ENCODE data around the gene HSD17B13.
"Not testable (repeated sequence)": the region's sequence is repeated elsewhere in the genome, so short reads cannot be mapped to it uniquely, and the experiment has no call there.

HSD17B13 gene

GRCh38 chr4:87313756-87314155, 8.9 kb downstream of the HSD17B13 start:
- DNase-seq: no peak

GRCh38 chr4:87311684-87312083, 11.0 kb downstream of the HSD17B13 start:
- no peak for DNase-seq

GRCh38 chr4:87310691-87311335, 11.9 kb downstream of the HSD17B13 start:
- DNase-seq: no peak

GRCh38 chr4:87309625-87310024, 13.1 kb downstream of the HSD17B13 start:
- DNase-seq: no peak

GRCh38 chr4:87306056-87306455, 16.6 kb downstream of the HSD17B13 start:
- no peak for DNase-seq

GRCh38 chr4:87305562-87305961, 17.1 kb downstream of the HSD17B13 start:
- no peak for DNase-seq

GRCh38 chr4:87304745-87305432, 17.8 kb downstream of the HSD17B13 start:
- no peak for DNase-seq

- no peak for DNase-seq
These were observed 22.8 kb downstream of the HSD17B13 start for GRCh38 chr4:87299898-87300297.

GRCh38 chr4:87298362-87298761, 24.3 kb downstream of the HSD17B13 start:
- no peak for DNase-seq

GRCh38 chr4:87294911-87295310, 27.8 kb downstream of the HSD17B13 start:
- DNase-seq: not testable (repeated sequence)

GRCh38 chr4:87293889-87294288, 28.8 kb downstream of the HSD17B13 start:
- DNase-seq: not testable (repeated sequence)

GRCh38 chr4:87286970-87287369, 35.7 kb downstream of the HSD17B13 start:
- no peak for DNase-seq

GRCh38 chr4:87284268-87284667, 38.4 kb downstream of the HSD17B13 start:
- DNase-seq: not testable (repeated sequence)

GRCh38 chr4:87283151-87283550, 39.5 kb downstream of the HSD17B13 start:
- no peak for DNase-seq

- DNase-seq: no peak
These were observed 41.1 kb downstream of the HSD17B13 start for GRCh38 chr4:87281603-87282002.

GRCh38 chr4:87278335-87278794, 44.3 kb downstream of the HSD17B13 start:
- no peak for DNase-seq

GRCh38 chr4:87275311-87275710, 47.4 kb downstream of the HSD17B13 start:
- no peak for DNase-seq

- no peak for DNase-seq
These were observed 47.9 kb downstream of the HSD17B13 start for GRCh38 chr4:87274803-87275202.

- DNase-seq: no peak
These were observed 48.4 kb downstream of the HSD17B13 start for GRCh38 chr4:87274327-87274726.

GRCh38 chr4:87270825-87271224, 51.9 kb downstream of the HSD17B13 start:
- DNase-seq: no peak

GRCh38 chr4:87270144-87270543, 52.5 kb downstream of the HSD17B13 start:
- DNase-seq: peak; percentile 27

GRCh38 chr4:87268411-87268810, 54.3 kb downstream of the HSD17B13 start:
- DNase-seq: no peak

GRCh38 chr4:87266986-87267385, 55.7 kb downstream of the HSD17B13 start:
- DNase-seq: no peak

- no peak for DNase-seq
These were observed 59.8 kb downstream of the HSD17B13 start for GRCh38 chr4:87262886-87263285.

GRCh38 chr4:87260477-87260876, 62.2 kb downstream of the HSD17B13 start:
- no peak for DNase-seq

Measured in KG1 (cell line).